Neural cell (in vitro differentiated cells): ENCODE results near the gene TAF3.

Experiments
- EP300 ChIP-seq: fragments of 450-650 bp; conservative IDR thresholded peaks from 2 replicates; pipeline ENCODE4 v1.6.1; 2014; ENCODE audit warnings: antibody characterized with exemption, mild to moderate bottlenecking, moderate library complexity; ENCODE audit not compliant: poor library complexity, severe bottlenecking
- EZH2 ChIP-seq: fragments of 200-600, 300-800 bp; shearing (Covaris generic), sonication (generic); IDR thresholded peaks from 2 replicates; pipeline ENCODE4 v1.6.1; 2014; ENCODE audit warnings: antibody characterized with exemption, low read length, borderline replicate concordance, mild to moderate bottlenecking; ENCODE audit not compliant: insufficient read depth, poor library complexity, severe bottlenecking
- MXI1 ChIP-seq: fragments of 450-650 bp; conservative IDR thresholded peaks from 2 replicates; pipeline ENCODE4 v1.6.1; 2014; ENCODE audit warnings: antibody characterized with exemption, mild to moderate bottlenecking; ENCODE audit not compliant: poor library complexity, severe bottlenecking
- POLR2AphosphoS5 ChIP-seq: IDR thresholded peaks from 2 replicates; pipeline ENCODE4 v1.6.1; 2012
- RAD21 ChIP-seq: fragments of 450-650 bp; conservative IDR thresholded peaks from 2 replicates; pipeline ENCODE4 v1.6.1; 2014; ENCODE audit warnings: antibody characterized with exemption, mild to moderate bottlenecking, moderate library complexity
- TF ChIP-seq, protein P1 (sequence below): fragments of 450-650 bp; IDR thresholded peaks from 2 replicates; pipeline ENCODE4 v1.5.1; 2014; ENCODE audit warnings: antibody characterized with exemption, mild to moderate bottlenecking, moderate library complexity; ENCODE audit not compliant: poor library complexity, severe bottlenecking

- TF ChIP-seq EP300 (no peak), MXI1 (no peak), POLR2AphosphoS5 (no peak), EZH2 (no peak), RAD21 (no peak)
- TF ChIP-seq, protein P1, sequence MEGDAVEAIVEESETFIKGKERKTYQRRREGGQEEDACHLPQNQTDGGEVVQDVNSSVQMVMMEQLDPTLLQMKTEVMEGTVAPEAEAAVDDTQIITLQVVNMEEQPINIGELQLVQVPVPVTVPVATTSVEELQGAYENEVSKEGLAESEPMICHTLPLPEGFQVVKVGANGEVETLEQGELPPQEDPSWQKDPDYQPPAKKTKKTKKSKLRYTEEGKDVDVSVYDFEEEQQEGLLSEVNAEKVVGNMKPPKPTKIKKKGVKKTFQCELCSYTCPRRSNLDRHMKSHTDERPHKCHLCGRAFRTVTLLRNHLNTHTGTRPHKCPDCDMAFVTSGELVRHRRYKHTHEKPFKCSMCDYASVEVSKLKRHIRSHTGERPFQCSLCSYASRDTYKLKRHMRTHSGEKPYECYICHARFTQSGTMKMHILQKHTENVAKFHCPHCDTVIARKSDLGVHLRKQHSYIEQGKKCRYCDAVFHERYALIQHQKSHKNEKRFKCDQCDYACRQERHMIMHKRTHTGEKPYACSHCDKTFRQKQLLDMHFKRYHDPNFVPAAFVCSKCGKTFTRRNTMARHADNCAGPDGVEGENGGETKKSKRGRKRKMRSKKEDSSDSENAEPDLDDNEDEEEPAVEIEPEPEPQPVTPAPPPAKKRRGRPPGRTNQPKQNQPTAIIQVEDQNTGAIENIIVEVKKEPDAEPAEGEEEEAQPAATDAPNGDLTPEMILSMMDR, result no peak
These were observed 147.2 kb downstream of the TAF3 start for GRCh38 chr10:7965457-7965856.
